ENCODE data around the gene CADM3. TPM values are rescaled to one million over a fixed set of nuclear protein-coding genes. Genes with fewer than 3 reads are reported as not detected.

The CADM3 gene
- total and polyA plus RNA-seq, 4 experiments from 2014 or later: not detected

- H3K4me3 Mint-ChIP-seq: peak overlapping the region in 1 of 8 donors; percentile 18
- ChIA-PET CTCF (ENCODE audit: partially characterized antibody) (interaction anchor here (1.0 to 1.1 kb wide), 3 partner anchors 9 to 32 kb away, joined by 3 read pairs; no protein-coding TSS in a partner anchor), POLR2A (ENCODE audit: partially characterized antibody) (no interaction called here)
- Histone ChIP-seq H3K36me3 (ENCODE audit: insufficient read depth, low read length) (no peaks in the 10 kb centered on the region), H3K4me1 (ENCODE audit: insufficient read depth, low read length) (no peaks in the 10 kb centered on the region), H3K9me3 (ENCODE audit: control insufficient read depth in 1 of 2, low read length in 2 of 2) (no peaks in the 10 kb centered on the region), H3K27ac (ENCODE audit: low read depth, low read length) (no peak overlapping the region), H3K4me3 (ENCODE audit: low read length in 2 of 2) (no peak overlapping the region), H3K27me3 (ENCODE audit: insufficient read depth, low read length) (peaks cover 10% of the 10 kb centered on the region)
- H3K27me3 Mint-ChIP-seq: peaks cover 37 to 74% of the 10 kb centered on the region in 2 donors
- H3K36me3 Mint-ChIP-seq: no peaks in the 10 kb centered on the region
- no peak for DNase-seq
- intact Hi-C loops (cut with micrococcal nuclease): no loop called here
- H3K9me3 Mint-ChIP-seq: peaks cover 0 to 2% (median 0%) of the 10 kb centered on the region in 8 donors
- H3K27ac Mint-ChIP-seq: no peak overlapping the region
- peaks cover 0 to 3% (median 0%) of the 10 kb centered on the region in 4 donors for H3K4me1 Mint-ChIP-seq
Observed at GRCh38 chr1:159207080-159207479, 35.7 kb downstream of the CADM3 start.

DNA sequence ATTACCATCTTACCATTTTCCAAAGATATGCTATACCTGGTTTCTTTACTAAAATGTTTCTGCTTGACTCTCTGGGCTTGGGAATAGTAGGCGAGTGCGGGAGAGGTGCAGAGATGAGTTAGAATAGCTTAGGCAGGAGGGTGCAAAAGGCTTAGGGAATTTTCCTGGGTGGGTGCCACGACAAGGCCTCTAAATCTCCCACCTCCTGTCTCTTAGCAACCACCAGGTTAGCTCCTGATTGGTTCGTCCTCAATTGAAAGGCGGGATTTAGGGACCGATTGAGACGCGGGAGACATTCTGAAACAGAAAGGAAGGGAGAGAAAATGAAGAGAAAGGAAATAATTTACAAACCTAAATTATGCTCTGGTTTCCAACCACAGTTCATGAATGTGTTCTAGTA lies 36.4 kb downstream of the CADM3 start:
- Histone ChIP-seq H3K9me3 (ENCODE audit: control insufficient read depth in 1 of 2, low read length in 2 of 2) (no peaks in the 10 kb centered on the region), H3K27me3 (ENCODE audit: insufficient read depth, low read length) (peaks cover 10% of the 10 kb centered on the region), H3K27ac (ENCODE audit: low read depth, low read length) (no peak overlapping the region), H3K36me3 (ENCODE audit: insufficient read depth, low read length) (no peaks in the 10 kb centered on the region), H3K4me1 (ENCODE audit: insufficient read depth, low read length) (no peaks in the 10 kb centered on the region), H3K4me3 (ENCODE audit: low read length in 2 of 2) (no peak overlapping the region)
- peaks cover 0 to 3% (median 0%) of the 10 kb centered on the region in 4 donors for H3K4me1 Mint-ChIP-seq
- no peaks in the 10 kb centered on the region for H3K9me3 Mint-ChIP-seq
- ChIA-PET POLR2A (ENCODE audit: partially characterized antibody) (no interaction called here), CTCF (ENCODE audit: partially characterized antibody) (interaction anchor here (1.1 to 1.4 kb wide), 2 partner anchors 9 to 12 kb away, joined by 3 to 5 read pairs; no protein-coding TSS in a partner anchor)
- peaks cover 38 to 70% of the 10 kb centered on the region in 2 donors for H3K27me3 Mint-ChIP-seq
- intact Hi-C loops (cut with micrococcal nuclease): no loop called here
- H3K36me3 Mint-ChIP-seq: no peaks in the 10 kb centered on the region
- DNase-seq: no peak
- no peak overlapping the region for H3K27ac Mint-ChIP-seq
- H3K4me3 Mint-ChIP-seq: no peak overlapping the region

- Mint-ChIP-seq H3K4me3 (no peak overlapping the region), H3K4me1 (peaks cover 0 to 3% (median 0%) of the 10 kb centered on the region in 4 donors), H3K36me3 (no peaks in the 10 kb centered on the region), H3K27ac (no peak overlapping the region), H3K27me3 (peaks cover 36 to 68% of the 10 kb centered on the region in 2 donors), H3K9me3 (no peaks in the 10 kb centered on the region)
- ChIA-PET CTCF (ENCODE audit: partially characterized antibody) (interaction anchor here (0.6 to 1.4 kb wide), 4 partner anchors 9 to 76 kb away, joined by 3 to 5 read pairs (median 4); no protein-coding TSS in a partner anchor), POLR2A (ENCODE audit: partially characterized antibody) (no interaction called here)
- intact Hi-C loops (cut with micrococcal nuclease): no loop called here
- Histone ChIP-seq H3K27ac (ENCODE audit: low read depth, low read length) (no peak overlapping the region), H3K4me1 (ENCODE audit: insufficient read depth, low read length) (no peaks in the 10 kb centered on the region), H3K36me3 (ENCODE audit: insufficient read depth, low read length) (no peaks in the 10 kb centered on the region), H3K4me3 (ENCODE audit: low read length in 2 of 2) (no peak overlapping the region), H3K9me3 (ENCODE audit: control insufficient read depth in 1 of 2, low read length in 2 of 2) (no peaks in the 10 kb centered on the region), H3K27me3 (ENCODE audit: insufficient read depth, low read length) (peaks cover 10% of the 10 kb centered on the region)
- DNase-seq: no peak
Observed at GRCh38 chr1:159208175-159208825, 36.9 kb downstream of the CADM3 start.

- intact Hi-C loops (cut with micrococcal nuclease): no loop called here
- H3K9me3 ChIP-seq (ENCODE audit: control insufficient read depth in 1 of 2, low read length in 2 of 2): no peaks in the 10 kb centered on the region
- CTCF ChIA-PET (ENCODE audit: partially characterized antibody): interaction anchor here (1.0 to 1.4 kb wide), 3 partner anchors 12 to 18 kb away, joined by 3 to 5 read pairs (median 3); no protein-coding TSS in a partner anchor
- no peaks in the 10 kb centered on the region for H3K36me3 Mint-ChIP-seq
- H3K27ac ChIP-seq (ENCODE audit: low read depth, low read length): no peak overlapping the region
- no peaks in the 10 kb centered on the region for H3K9me3 Mint-ChIP-seq
- no peak overlapping the region for H3K4me3 Mint-ChIP-seq
- no peak overlapping the region for H3K4me3 ChIP-seq (ENCODE audit: low read length in 2 of 2)
- H3K36me3 ChIP-seq (ENCODE audit: insufficient read depth, low read length): no peaks in the 10 kb centered on the region
- H3K4me1 Mint-ChIP-seq: peaks cover 0 to 4% (median 0%) of the 10 kb centered on the region in 4 donors
- H3K4me1 ChIP-seq (ENCODE audit: insufficient read depth, low read length): no peaks in the 10 kb centered on the region
- DNase-seq: no peak
- H3K27ac Mint-ChIP-seq: no peak overlapping the region
- H3K27me3 ChIP-seq (ENCODE audit: insufficient read depth, low read length): peaks cover 10% of the 10 kb centered on the region
- POLR2A ChIA-PET (ENCODE audit: partially characterized antibody): no interaction called here
- peaks cover 37 to 63% of the 10 kb centered on the region in 2 donors for H3K27me3 Mint-ChIP-seq
Observed at GRCh38 chr1:159209061-159209460, 37.6 kb downstream of the CADM3 start.

GRCh38 chr1:159211331-159212136 lies 40.1 kb downstream of the CADM3 start:
- peak in 3 of 5 donors; percentile 19 to 32 (median 26) for DNase-seq
- Histone ChIP-seq H3K4me3 (ENCODE audit: low read length in 2 of 2) (no peak overlapping the region), H3K27me3 (ENCODE audit: insufficient read depth, low read length) (peaks cover 10% of the 10 kb centered on the region), H3K36me3 (ENCODE audit: insufficient read depth, low read length) (no peaks in the 10 kb centered on the region), H3K9me3 (ENCODE audit: control insufficient read depth in 1 of 2, low read length in 2 of 2) (no peaks in the 10 kb centered on the region), H3K27ac (ENCODE audit: low read depth, low read length) (no peak overlapping the region), H3K4me1 (ENCODE audit: insufficient read depth, low read length) (no peaks in the 10 kb centered on the region)
- POLR2A ChIA-PET (ENCODE audit: partially characterized antibody): no interaction called here
- no peaks in the 10 kb centered on the region for H3K9me3 Mint-ChIP-seq
- no peaks in the 10 kb centered on the region for H3K36me3 Mint-ChIP-seq
- H3K4me3 Mint-ChIP-seq: no peak overlapping the region
- H3K4me1 Mint-ChIP-seq: peaks cover 0 to 5% (median 0%) of the 10 kb centered on the region in 4 donors
- H3K27ac Mint-ChIP-seq: no peak overlapping the region
- CTCF ChIA-PET (ENCODE audit: partially characterized antibody): interaction anchor here (0.8 to 5.9 kb wide), 11 partner anchors 10 to 819 kb away, joined by 3 to 65 read pairs (median 4); no protein-coding TSS in a partner anchor
- H3K27me3 Mint-ChIP-seq: peaks cover 37 to 44% of the 10 kb centered on the region in 2 donors
- intact Hi-C loops (cut with micrococcal nuclease): loop anchor here (1.0 to 5.0 kb wide), 2 partner anchors 50 to 796 kb away; no protein-coding TSS in a partner anchor

DNA sequence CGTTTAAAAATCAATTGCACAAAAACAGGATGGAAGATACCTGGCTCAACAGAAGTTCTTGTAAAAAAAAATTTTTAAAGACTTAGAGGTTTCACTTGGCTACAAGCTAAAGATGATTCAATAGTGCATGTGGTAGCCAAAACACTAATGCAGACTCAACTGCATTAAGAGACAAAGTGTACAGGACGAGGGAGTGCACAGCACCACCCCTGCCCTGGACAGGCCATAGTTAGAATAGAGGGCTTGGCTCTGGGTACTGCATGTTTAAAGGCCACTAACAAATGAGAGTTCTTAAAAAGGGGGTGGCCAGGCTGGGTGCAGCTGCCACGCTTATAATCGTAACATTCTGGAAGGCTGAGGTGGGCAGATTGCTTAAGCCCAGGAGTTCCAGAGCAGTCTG lies 41.2 kb downstream of the CADM3 start:
- no peak overlapping the region for H3K27ac ChIP-seq (ENCODE audit: low read depth, low read length)
- H3K4me1 Mint-ChIP-seq: peaks cover 0 to 5% (median 0%) of the 10 kb centered on the region in 4 donors
- POLR2A ChIA-PET (ENCODE audit: partially characterized antibody): no interaction called here
- no peak for DNase-seq
- no peaks in the 10 kb centered on the region for H3K9me3 ChIP-seq (ENCODE audit: control insufficient read depth in 1 of 2, low read length in 2 of 2)
- H3K27me3 ChIP-seq (ENCODE audit: insufficient read depth, low read length): peaks cover 7% of the 10 kb centered on the region
- CTCF ChIA-PET (ENCODE audit: partially characterized antibody): interaction anchor here (0.7 to 5.9 kb wide), 16 partner anchors 11 to 1087 kb away, joined by 3 to 65 read pairs (median 6); no protein-coding TSS in a partner anchor
- no peaks in the 10 kb centered on the region for H3K9me3 Mint-ChIP-seq
- H3K4me3 Mint-ChIP-seq: no peak overlapping the region
- H3K27ac Mint-ChIP-seq: no peak overlapping the region
- peaks cover 32 to 40% of the 10 kb centered on the region in 2 donors for H3K27me3 Mint-ChIP-seq
- intact Hi-C loops (cut with micrococcal nuclease): loop anchor here (5.0 kb wide), 1 partner anchor 795 kb away; no protein-coding TSS in a partner anchor
- H3K36me3 Mint-ChIP-seq: no peaks in the 10 kb centered on the region
- no peak overlapping the region for H3K4me3 ChIP-seq (ENCODE audit: low read length in 2 of 2)
- no peaks in the 10 kb centered on the region for H3K36me3 ChIP-seq (ENCODE audit: insufficient read depth, low read length)
- no peaks in the 10 kb centered on the region for H3K4me1 ChIP-seq (ENCODE audit: insufficient read depth, low read length)

All from CD4-positive, alpha-beta memory T cell (primary cell).